T-helper 17 cell (primary cell): Measurements from ENCODE around the gene FSTL4. TPM values are rescaled to one million over a fixed set of nuclear protein-coding genes. Genes with fewer than 3 reads are reported as not detected.
"Not testable (repeated sequence)": the region's sequence is repeated elsewhere in the genome, so short reads cannot be mapped to it uniquely, and the experiment has no call there.

ENCODE experiments used
- ATAC-seq: fragments of 150-1000 bp; cut with Tn5 transposase; 2 replicates; pipeline ENCODE4 v1.10.0; 2021; ENCODE audit warnings: mild to moderate bottlenecking, moderate library complexity
- DNase-seq, 3 donors: peaks; one replicate each; pipeline versions ENCODE4 v3.0.0 to v3.0.0-alpha.2; 2020 to 2021
- H3K9me3 ChIP-seq: one replicate; pipeline ENCODE4 v1.7.0; 2013; ENCODE audit warnings: low read length, mild to moderate bottlenecking; ENCODE audit not compliant: control insufficient read depth, poor library complexity, severe bottlenecking
- H3K27ac Mint-ChIP-seq: one replicate; pipeline ENCODE4 v1.8.0; 2022; ENCODE audit warnings: mild to moderate bottlenecking, moderate library complexity, mixed read lengths
- H3K27me3 Mint-ChIP-seq: one replicate; pipeline ENCODE4 v1.8.0; 2022; ENCODE audit warnings: mixed read lengths
- H3K36me3 Mint-ChIP-seq: one replicate; pipeline ENCODE4 v1.8.0; 2022; ENCODE audit warnings: low read depth, mixed read lengths
- H3K4me1 Mint-ChIP-seq: one replicate; pipeline ENCODE4 v1.8.0; 2022; ENCODE audit warnings: mild to moderate bottlenecking, mixed read lengths
- H3K4me3 Mint-ChIP-seq: one replicate; pipeline ENCODE4 v1.8.0; 2022; ENCODE audit warnings: mild to moderate bottlenecking, moderate library complexity, mixed read lengths
- total RNA-seq, 4 donors: library from RNA in 2 of 4; stranded (reverse) in 2 of 4; gene quantifications; one replicate each; pipeline ENCODE4 v1.2.3 and lab custom pipeline; 2022 to 2026

Gene FSTL4
- total RNA-seq, 2 donors from 2014 or later, result 0.26 TPM; not detected in 1

DNA sequence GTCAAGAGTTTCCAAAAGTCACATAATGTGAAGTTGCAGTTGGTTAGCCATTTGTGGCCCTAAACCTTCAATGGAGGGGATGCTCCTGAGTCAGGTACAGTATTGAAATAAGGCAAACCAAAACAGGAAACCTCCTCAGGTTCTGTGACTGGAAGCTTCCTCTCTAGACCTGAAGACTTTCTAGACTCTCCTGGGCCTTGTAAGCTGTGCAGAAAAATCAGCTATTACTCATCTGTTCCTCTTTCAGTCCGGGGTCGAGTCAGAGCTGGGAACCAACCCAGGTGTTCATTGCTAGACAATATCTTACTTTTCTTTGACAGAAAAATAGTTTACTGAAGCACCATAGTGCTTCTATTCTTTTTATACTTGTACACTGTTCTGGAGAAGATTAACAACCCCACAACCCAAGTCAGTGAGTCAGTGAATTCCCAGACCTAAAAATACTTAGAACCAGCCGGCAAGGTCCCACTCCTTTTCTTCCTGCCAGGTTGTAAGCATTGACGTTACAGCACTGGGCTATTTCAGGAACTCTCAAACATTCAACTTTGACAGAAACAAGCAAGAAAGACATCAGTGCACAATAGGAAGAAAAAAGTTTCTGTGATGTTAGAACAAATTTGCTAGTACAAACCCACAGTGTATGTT is 47.3 kb downstream of the FSTL4 start:
- Mint-ChIP-seq H3K27me3 (peaks cover 36% of the 10 kb centered on the region), H3K4me1 (no peaks in the 10 kb centered on the region), H3K27ac (no peak overlapping the region), H3K36me3 (no peaks in the 10 kb centered on the region), H3K4me3 (no peak overlapping the region)
- ATAC-seq, result no peak
- DNase-seq, result no peak
- H3K9me3 ChIP-seq, result no peaks in the 10 kb centered on the region

DNA sequence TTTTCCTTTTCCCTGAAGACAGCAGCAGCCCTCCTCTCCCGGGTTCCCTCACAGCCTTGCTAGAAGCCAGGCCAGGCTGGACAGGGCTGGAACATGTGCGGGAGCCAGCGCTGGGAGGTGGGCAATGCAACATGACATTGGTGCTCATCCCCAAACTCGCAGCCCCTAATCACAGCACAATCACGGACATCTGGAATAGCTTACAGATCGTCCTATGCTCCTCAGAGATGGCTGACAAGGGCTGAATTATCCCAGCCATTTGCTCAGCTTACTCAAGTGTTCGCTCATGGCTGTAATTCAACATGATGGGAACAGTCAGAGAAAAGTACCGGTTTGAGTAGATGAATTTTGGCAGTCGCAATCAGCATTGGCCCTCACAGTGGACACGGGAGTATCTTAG is 49.8 kb downstream of the FSTL4 start:
- ATAC-seq, result no peak
- Mint-ChIP-seq H3K27ac (no peak overlapping the region), H3K36me3 (no peaks in the 10 kb centered on the region), H3K27me3 (peaks cover 54% of the 10 kb centered on the region), H3K4me1 (no peaks in the 10 kb centered on the region), H3K4me3 (no peak overlapping the region)
- no peaks in the 10 kb centered on the region for H3K9me3 ChIP-seq
- DNase-seq, result no peak

DNA sequence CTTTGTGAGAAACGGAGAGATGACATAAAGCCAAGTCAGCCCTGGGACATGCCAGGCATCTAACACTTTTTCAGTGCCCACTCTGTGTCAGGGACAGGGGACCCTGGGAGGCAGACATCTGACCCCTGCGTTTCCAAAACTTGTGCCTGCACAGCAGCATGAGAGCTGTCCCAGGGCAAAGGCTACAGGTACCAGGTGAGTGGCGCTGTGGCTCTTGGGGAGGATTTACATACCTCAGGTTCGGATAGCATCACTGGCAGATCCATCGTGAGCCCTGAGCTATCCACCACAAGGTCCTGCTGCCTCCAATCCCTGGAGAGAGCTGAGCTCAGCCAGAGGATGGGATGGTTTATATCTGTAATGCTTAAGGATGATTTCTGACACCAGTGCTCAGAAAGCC is 52.4 kb downstream of the FSTL4 start:
- no peak for DNase-seq
- H3K4me3 Mint-ChIP-seq, result no peak overlapping the region
- H3K36me3 Mint-ChIP-seq, result no peaks in the 10 kb centered on the region
- no peaks in the 10 kb centered on the region for H3K9me3 ChIP-seq
- no peak overlapping the region for H3K27ac Mint-ChIP-seq
- H3K27me3 Mint-ChIP-seq, result peaks cover 62% of the 10 kb centered on the region
- no peak for ATAC-seq
- H3K4me1 Mint-ChIP-seq, result no peaks in the 10 kb centered on the region

DNA sequence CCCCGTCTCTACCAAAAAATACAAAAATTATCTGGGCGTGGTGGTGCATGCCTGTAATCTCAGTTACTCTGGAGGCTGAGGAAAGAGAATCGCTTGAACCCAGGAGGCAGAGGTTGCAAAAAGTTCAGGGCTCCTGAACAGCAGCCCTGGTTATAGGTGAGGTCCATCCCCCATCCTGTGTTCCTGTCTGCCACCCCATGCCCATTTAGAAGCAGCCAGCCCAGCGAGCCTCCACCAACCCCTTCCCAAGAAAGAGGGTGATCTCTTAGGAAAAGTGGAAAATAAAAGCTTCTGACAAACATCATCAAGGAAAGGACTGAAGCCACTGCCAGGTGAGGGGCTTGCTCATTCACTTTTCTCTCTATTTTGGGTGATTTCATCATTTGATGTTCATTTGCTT is 55.8 kb downstream of the FSTL4 start:
- ATAC-seq, result no peak
- H3K4me3 Mint-ChIP-seq, result no peak overlapping the region

DNA sequence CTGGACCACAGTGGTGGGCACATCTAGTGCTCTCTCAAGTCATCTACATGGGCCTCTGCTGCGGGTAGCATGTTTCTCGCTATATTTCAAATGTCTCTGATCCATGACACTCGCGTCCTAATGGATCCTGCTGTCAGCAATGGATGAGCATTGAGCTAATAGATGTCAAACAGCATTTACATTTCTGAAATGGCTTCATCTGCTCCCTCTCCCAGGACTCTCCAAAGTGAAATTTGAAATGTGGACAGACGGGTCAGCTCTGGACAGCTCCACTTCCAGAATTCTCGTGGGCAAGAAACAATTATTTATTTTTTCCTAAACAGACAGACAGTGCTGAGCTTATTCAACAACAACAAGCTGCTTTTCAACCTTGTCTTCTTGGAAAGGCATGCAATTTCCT is 58.1 kb downstream of the FSTL4 start:
- peaks cover 71% of the 10 kb centered on the region for H3K27me3 Mint-ChIP-seq
- H3K36me3 Mint-ChIP-seq, result no peaks in the 10 kb centered on the region
- ATAC-seq (no peak), DNase-seq (no peak)
- H3K9me3 ChIP-seq, result no peaks in the 10 kb centered on the region
- no peak overlapping the region for H3K27ac Mint-ChIP-seq
- H3K4me3 Mint-ChIP-seq, result no peak overlapping the region
- H3K4me1 Mint-ChIP-seq, result peaks cover 4% of the 10 kb centered on the region

More for the DNA sequence above, 55.8 kb downstream of the FSTL4 start:
- peaks cover 80% of the 10 kb centered on the region for H3K27me3 Mint-ChIP-seq
- H3K9me3 ChIP-seq, result no peaks in the 10 kb centered on the region
- H3K27ac Mint-ChIP-seq, result no peak overlapping the region
- H3K36me3 Mint-ChIP-seq, result no peaks in the 10 kb centered on the region
- peaks cover 4% of the 10 kb centered on the region for H3K4me1 Mint-ChIP-seq
- DNase-seq, result no peak

DNA sequence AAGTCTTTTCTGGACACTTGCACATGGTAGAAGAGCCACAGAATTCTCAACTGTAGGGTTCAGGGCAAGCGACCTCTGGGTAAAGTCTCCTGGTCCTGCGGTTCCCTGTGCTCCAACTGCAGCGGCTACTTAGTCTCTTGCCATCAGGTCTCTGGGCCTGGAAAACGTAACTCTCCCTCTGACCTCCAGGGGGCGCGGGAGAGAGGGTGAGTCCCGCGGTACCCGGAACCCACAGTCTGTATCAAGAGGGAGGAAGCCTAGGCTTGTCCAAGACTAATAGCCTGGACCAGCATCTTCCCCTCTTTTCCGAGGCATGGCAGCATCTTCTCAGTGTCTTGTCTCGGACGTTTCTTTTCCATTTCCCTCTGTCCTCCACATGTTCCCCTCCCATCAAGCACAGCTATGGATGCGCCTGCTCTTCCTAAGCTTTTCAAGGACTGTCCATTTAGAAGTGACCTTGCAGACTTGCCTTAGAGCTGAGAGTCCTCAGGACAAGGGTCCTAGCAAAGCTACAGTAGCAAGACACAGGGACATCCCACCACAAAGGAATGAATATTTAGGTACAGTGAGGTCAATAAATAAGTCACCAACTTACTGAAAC is 59.3 kb downstream of the FSTL4 start:
- Mint-ChIP-seq H3K4me3 (no peak overlapping the region), H3K4me1 (peaks cover 4% of the 10 kb centered on the region), H3K27ac (no peak overlapping the region), H3K36me3 (no peaks in the 10 kb centered on the region), H3K27me3 (peaks cover 59% of the 10 kb centered on the region)
- no peaks in the 10 kb centered on the region for H3K9me3 ChIP-seq
- DNase-seq, result peak; percentile 17 to 43 (median 19)
- ATAC-seq, result peak; percentile 74

DNA sequence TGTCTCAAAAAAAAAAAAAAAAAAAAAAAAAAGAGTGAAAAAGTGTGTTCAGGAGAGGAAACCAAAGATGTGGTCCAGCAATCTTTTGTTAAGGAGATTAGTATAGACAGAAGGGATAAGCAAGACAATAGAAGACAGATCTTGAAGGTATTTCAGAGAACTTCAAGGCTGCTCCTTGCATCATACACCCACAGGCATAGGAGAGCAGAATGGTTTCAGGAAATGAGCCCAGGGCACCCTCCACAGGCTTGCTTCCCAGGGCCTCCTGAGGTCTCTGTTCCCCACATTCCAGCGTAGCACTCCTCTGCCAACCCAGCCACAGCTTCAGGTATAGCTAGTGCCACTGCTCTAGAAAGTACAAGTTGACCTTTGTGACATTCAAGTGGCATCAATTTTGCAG is 65.8 kb downstream of the FSTL4 start:
- Mint-ChIP-seq H3K27ac (no peak overlapping the region), H3K36me3 (no peaks in the 10 kb centered on the region), H3K4me3 (no peak overlapping the region), H3K4me1 (no peaks in the 10 kb centered on the region), H3K27me3 (peaks cover 26% of the 10 kb centered on the region)
- H3K9me3 ChIP-seq, result no peaks in the 10 kb centered on the region
- no peak for DNase-seq
- ATAC-seq, result no peak

DNA sequence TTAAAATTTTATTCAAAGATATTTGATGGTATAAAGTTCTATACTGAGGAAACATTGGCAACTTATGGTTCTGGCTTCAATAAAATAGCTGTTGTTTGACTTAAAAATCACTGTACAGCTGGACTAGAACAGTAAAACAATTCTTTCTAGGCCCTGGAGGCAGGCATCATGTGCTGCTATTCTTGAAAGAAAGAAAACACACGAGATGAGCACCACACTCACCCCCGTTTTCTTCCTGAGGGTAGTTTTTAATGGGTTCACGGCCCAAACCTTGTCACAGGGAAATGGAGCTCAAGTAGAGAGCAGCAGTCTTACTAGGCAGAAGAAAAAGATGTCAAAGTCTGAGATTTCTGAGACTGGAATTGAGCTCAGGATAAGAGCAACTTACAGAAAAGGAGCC is 68.0 kb downstream of the FSTL4 start:
- H3K27ac Mint-ChIP-seq, result no peak overlapping the region
- peaks cover 2% of the 10 kb centered on the region for H3K36me3 Mint-ChIP-seq
- DNase-seq (no peak), ATAC-seq (no peak)
- H3K9me3 ChIP-seq, result no peaks in the 10 kb centered on the region
- no peaks in the 10 kb centered on the region for H3K4me1 Mint-ChIP-seq
- H3K27me3 Mint-ChIP-seq, result peaks cover 33% of the 10 kb centered on the region
- H3K4me3 Mint-ChIP-seq, result no peak overlapping the region

DNA sequence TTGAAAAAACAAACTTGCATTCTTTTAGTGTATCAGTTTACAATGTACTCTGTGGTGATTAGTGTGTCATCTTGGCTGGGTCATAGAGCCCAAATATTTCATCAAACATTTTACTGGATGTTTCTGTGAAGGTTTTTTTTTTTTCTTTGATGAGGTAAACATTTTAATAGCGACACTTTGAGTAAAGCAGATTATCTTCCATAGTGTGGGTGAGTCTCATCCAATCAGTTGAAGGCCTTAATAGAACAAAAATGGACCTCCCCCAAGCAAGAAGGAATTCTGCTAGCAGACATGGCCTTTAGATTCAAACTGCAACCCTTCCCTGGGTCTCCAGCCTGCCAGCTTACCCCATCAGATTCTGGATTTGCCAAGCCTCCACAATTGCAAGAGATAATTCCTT is 72.5 kb downstream of the FSTL4 start:
- Mint-ChIP-seq H3K4me3 (no peak overlapping the region), H3K36me3 (peaks cover 2% of the 10 kb centered on the region), H3K4me1 (peaks cover 2% of the 10 kb centered on the region), H3K27ac (no peak overlapping the region), H3K27me3 (peaks cover 46% of the 10 kb centered on the region)
- ATAC-seq, result no peak
- DNase-seq, result no peak
- H3K9me3 ChIP-seq, result no peaks in the 10 kb centered on the region

DNA sequence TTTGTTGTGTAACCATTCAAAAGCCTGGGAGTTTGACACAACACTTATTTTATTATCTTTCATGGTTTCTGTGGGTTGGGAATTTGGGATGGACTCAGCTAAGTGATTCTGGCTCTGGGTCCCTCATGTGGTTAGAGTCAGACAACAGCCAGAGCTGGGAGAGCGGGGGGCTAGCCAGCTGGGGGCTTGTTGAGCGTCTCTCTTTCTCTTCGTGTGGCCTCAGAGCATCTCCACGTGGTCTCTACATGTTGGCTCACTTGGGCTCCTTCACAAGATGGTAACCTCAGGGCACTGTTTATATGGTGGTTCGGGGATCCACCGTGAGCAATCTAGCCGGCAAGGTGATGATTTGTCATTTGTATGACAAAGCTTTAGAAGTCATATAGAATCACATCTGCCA is 73.6 kb downstream of the FSTL4 start:
- H3K4me3 Mint-ChIP-seq, result no peak overlapping the region
- no peak for DNase-seq
- H3K27me3 Mint-ChIP-seq, result peaks cover 51% of the 10 kb centered on the region
- no peak overlapping the region for H3K27ac Mint-ChIP-seq
- H3K9me3 ChIP-seq, result no peaks in the 10 kb centered on the region
- H3K36me3 Mint-ChIP-seq, result peaks cover 2% of the 10 kb centered on the region
- ATAC-seq, result no peak
- peaks cover 2% of the 10 kb centered on the region for H3K4me1 Mint-ChIP-seq

DNA sequence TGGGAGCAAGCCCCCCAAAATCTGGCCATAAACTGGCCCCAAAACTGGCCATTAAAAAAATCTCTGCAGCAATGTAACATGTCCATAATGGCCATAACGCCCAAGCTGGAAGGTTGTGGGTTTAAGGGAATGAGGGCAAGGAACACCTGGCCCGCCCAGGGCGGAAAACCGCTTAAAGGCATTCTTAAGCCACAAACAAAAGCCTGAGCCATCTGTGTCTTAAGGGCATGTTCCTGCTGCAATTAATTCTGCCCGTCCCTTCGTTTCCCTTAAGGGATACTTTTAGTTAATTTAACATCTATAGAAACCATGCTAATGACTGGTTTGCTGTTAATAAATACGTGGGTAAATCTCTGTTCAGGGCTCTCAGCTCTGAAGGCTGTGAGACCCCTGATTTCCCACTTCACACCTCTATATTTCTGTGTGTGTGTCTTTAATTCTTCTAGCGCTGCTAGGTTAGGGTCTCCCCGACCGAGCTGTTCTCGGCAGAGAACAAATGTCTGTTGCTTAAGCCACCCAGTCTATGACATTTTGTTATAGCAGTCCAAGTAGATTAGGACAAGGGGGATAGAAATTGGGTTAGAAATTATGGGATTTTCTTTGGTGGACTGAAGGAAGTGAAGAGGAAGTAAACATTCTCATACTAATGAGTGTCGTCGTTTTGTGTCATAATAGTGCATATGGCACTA is 77.0 kb downstream of the FSTL4 start:
- DNase-seq, H3K36me3 Mint-ChIP-seq, H3K4me3 Mint-ChIP-seq, ATAC-seq, H3K9me3 ChIP-seq, H3K27ac Mint-ChIP-seq, H3K4me1 Mint-ChIP-seq: not testable (repeated sequence)
- H3K27me3 Mint-ChIP-seq, result peaks cover 39% of the 10 kb centered on the region

DNA sequence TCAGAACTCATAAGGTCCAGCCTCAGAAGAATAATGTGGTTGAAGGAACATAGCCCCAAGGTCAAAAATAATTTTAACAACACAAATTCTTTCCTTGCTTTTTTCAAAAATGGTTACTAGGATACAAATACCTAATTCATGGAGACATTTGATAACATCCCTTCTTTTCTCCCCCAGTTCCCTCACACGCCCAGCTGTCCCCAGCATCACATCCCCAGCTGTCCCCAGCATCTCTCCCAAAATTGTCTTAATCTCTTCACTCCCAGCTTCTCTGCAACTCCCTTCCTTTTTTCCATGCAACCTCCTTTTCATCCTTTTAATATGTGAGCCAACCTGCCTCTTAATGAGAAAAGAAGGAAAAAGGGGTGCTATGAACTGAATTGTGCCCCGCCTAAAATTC is 77.8 kb downstream of the FSTL4 start:
- DNase-seq (no peak), ATAC-seq (no peak)
- Mint-ChIP-seq H3K27me3 (peaks cover 31% of the 10 kb centered on the region), H3K27ac (no peak overlapping the region), H3K36me3 (no peaks in the 10 kb centered on the region), H3K4me3 (no peak overlapping the region), H3K4me1 (peaks cover 2% of the 10 kb centered on the region)
- no peaks in the 10 kb centered on the region for H3K9me3 ChIP-seq

DNA sequence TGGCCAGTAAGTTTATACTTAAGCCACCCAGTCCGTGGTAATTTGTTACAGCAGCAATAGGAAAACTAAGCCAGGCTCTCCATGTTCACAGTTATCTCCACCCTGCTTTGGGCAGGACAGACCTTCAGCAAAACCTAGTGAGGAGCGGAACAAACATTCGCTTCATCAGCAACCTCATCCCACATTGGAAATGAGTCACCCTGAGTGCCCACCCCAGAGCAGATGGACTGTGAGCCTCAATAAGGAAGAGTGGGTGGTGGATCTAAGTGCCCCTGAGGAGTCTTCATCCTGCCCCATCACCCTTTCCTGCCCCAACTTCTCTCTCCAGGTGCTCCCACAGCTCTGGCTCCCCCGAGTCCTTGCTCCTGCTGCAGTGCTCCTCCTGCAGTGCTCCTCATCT is 78.8 kb downstream of the FSTL4 start:
- H3K27ac Mint-ChIP-seq, result no peak overlapping the region
- DNase-seq (no peak), ATAC-seq (no peak)
- no peaks in the 10 kb centered on the region for H3K4me1 Mint-ChIP-seq
- H3K9me3 ChIP-seq, result no peaks in the 10 kb centered on the region
- H3K27me3 Mint-ChIP-seq, result peaks cover 22% of the 10 kb centered on the region
- H3K4me3 Mint-ChIP-seq, result no peak overlapping the region
- no peaks in the 10 kb centered on the region for H3K36me3 Mint-ChIP-seq

DNA sequence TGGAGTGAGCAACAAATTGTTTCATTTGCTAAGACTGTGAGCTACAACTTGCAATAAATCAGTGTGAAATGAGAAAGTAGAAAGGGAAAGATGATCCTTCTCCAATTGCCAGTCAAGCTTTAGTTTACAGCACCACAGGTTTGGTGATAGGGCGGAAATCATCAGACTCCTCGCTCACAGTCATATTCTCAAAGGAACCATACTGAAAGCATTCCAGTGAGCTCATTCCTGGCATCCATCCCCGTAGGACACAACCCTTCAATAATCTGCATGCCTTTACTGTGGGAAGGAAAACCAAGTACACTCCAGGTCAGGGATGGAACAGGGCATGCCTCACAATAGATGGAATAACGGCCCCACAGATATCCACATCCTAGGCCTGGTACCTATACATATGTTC is 80.7 kb downstream of the FSTL4 start:
- ATAC-seq (no peak), DNase-seq (no peak)
- Mint-ChIP-seq H3K4me1 (no peaks in the 10 kb centered on the region), H3K27me3 (peaks cover 16% of the 10 kb centered on the region), H3K4me3 (no peak overlapping the region), H3K36me3 (no peaks in the 10 kb centered on the region), H3K27ac (no peak overlapping the region)
- H3K9me3 ChIP-seq, result no peaks in the 10 kb centered on the region
